ENCODE measurements around the gene GARIN5A.

GRCh38 chr19:50492303-50493052, 15.8 kb upstream of the GARIN5A start:
- TF ChIP-seq CTCF (IDR thresholded peaks at IDR 0.05) = no peak
- TF ChIP-seq ZFX (IDR thresholded peaks at IDR 0.05; ENCODE audit: borderline replicate concordance) = no peak
